Activated T-helper 1 cell treated with anti-CD3 and anti-CD28 coated beads, Interleukin-12 subunit alpha, Interleukin-12 subunit beta, Interleukin-2, Interleukin-4 antibody, amounts not matched to agents 30 ng/mL and 10 ng/mL and 1 ng/mL, durations not matched to agents 14 hours and 24 hours and 36 hours (primary cell): Measurements from ENCODE around the gene NTN3. TPM values are rescaled to one million over a fixed set of nuclear protein-coding genes. Genes with fewer than 3 reads are reported as not detected.
A peak's percentile ranks its signal among the peaks of the same experiment; 100 is the strongest.

Experiments used
- DNase-seq: peaks from one replicate; pipeline ENCODE4 v3.0.0; 2021; ENCODE audit warnings: low spot score
- H3K27ac Mint-ChIP-seq: one replicate; pipeline ENCODE4 v1.8.0; 2021; ENCODE audit warnings: mild to moderate bottlenecking, mixed read lengths
- H3K27me3 Mint-ChIP-seq: one replicate; pipeline ENCODE4 v1.8.0; 2022; ENCODE audit warnings: mild to moderate bottlenecking, moderate library complexity, mixed read lengths; ENCODE audit not compliant: insufficient read depth
- H3K36me3 Mint-ChIP-seq: one replicate; pipeline ENCODE4 v1.8.0; 2021; ENCODE audit warnings: low read depth, mixed read lengths
- H3K4me1 Mint-ChIP-seq: one replicate; pipeline ENCODE4 v1.8.0; 2021; ENCODE audit warnings: low read depth, mixed read lengths
- H3K4me3 Mint-ChIP-seq: one replicate; pipeline ENCODE4 v1.8.0; 2021; ENCODE audit warnings: mild to moderate bottlenecking, moderate library complexity, mixed read lengths
- H3K9me3 Mint-ChIP-seq: one replicate; pipeline ENCODE4 v1.8.0; 2021; ENCODE audit warnings: mixed read lengths
- intact Hi-C: fragments of 100-400 bp; cut with micrococcal nuclease; formaldehyde crosslinking; loops from one replicate; pipeline ENCODE4 v1.15.1; 2024
- total RNA-seq: library from RNA; stranded (reverse); gene quantifications from 2 replicates; pipeline ENCODE4 v1.2.3, GENCODE V29; 2022

Gene NTN3
- 0.10 TPM in 1 of 2 replicates, not detected in the other for total RNA-seq

- Mint-ChIP-seq H3K27me3 (peaks cover 27% of the 10 kb centered on the region), H3K27ac (no peak within 1 kb of the TSS), H3K4me3 (no peak within 1 kb of the TSS), H3K36me3 (no peaks in the 10 kb centered on the region), H3K9me3 (no peaks in the 10 kb centered on the region), H3K4me1 (peaks cover 4% of the 10 kb centered on the region)
- DNase-seq, result no peak
- intact Hi-C loops, result no loop called here
Observed at GRCh38 chr16:2471016-2471652, at the start of gene NTN3. Gene NTN3, plus strand, starts transcription at chr16:2471297. Its CDS starts 405 bp downstream, at chr16:2471702.

- H3K4me1 Mint-ChIP-seq, result no peaks in the 10 kb centered on the region
- no peaks in the 10 kb centered on the region for H3K36me3 Mint-ChIP-seq
- no peak overlapping the region for H3K27ac Mint-ChIP-seq
- no peaks in the 10 kb centered on the region for H3K9me3 Mint-ChIP-seq
- no peak for DNase-seq
- intact Hi-C loops, result loop anchor here (10.0 kb wide), 1 partner anchor 227 kb away; the partner anchor contains the start of gene CASKIN1
- peaks cover 13% of the 10 kb centered on the region for H3K27me3 Mint-ChIP-seq
- no peak overlapping the region for H3K4me3 Mint-ChIP-seq
Observed at GRCh38 chr16:2422123-2422867, 48.8 kb upstream of the NTN3 start.

DNA sequence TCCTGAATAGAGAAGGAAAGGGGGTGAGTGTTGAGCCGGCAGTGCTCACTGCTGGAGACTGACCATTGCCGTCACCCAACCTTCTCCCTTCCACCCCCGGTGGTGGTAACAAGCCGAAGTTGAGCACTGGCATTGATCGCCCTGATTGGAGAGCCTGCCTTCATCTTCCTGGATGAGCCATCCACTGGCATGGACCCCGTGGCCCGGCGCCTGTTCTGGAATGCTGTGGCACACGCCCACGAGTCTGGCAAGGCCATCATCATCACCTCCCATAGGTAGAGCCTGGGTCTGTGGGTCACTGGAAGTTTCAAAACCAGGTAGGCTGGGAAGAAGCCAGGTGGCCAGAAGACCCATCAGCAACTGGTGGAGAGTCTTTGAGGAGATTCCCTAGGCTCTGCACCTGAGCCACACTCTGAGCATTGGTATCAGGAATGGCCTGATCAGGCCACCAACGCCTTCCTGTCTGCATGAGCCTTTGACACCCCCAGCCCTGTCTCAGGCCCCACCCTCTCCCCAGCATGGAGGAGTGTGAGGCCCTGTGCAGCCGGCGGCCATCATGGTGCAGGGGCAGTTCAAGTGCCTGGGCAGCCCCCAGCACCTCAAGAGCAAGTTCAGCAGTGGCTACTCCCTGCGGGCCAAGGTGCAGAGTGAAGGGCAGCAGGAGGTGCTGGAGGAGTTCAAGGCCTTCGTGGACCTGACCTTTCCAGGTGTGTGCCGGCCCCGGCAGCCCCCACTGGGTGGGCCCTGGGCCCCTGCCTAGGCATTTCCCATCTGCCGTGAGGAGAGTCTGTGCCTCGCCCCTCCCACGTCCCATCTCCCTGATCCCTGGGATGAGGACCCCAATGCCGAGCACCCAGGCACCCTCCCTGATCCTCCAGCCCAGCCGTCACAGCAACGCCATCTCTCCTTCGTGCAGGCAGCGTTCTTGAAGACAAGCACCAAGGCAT lies 46.8 kb upstream of the NTN3 start:
- H3K36me3 Mint-ChIP-seq, result no peaks in the 10 kb centered on the region
- intact Hi-C loops, result loop anchor here (10.0 kb wide), 1 partner anchor 230 kb away; the partner anchor contains the start of gene CASKIN1
- H3K27ac Mint-ChIP-seq, result no peak overlapping the region
- peaks cover 13% of the 10 kb centered on the region for H3K4me1 Mint-ChIP-seq
- H3K9me3 Mint-ChIP-seq, result no peaks in the 10 kb centered on the region
- DNase-seq, result no peak
- peaks cover 10% of the 10 kb centered on the region for H3K27me3 Mint-ChIP-seq
- no peak overlapping the region for H3K4me3 Mint-ChIP-seq

DNA sequence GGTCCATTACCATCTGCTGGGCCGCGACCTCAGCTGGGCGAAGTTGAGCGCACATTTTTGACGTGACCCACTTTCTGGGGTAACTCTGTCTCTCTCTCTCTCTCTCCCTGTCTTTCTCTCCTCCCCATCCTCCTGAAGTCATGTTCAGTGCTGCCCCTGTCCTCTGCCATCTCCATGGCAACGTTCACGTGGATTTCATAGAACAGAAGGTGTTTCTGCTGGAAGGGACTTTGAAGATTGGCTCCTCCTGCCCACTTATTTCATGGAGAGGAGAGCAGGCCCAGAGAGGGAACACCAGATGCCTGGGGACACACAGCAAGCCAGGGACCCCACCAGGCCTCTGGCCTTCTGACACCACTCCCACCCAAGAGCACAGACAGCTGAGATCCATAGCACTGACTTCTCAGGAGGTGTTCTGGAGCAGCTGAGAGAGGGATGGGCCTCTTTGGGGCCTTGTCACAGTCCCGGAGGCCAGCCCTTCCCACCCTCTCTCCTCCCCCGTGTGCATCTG lies 46.0 kb upstream of the NTN3 start:
- H3K27ac Mint-ChIP-seq, result no peak overlapping the region
- no peaks in the 10 kb centered on the region for H3K9me3 Mint-ChIP-seq
- H3K27me3 Mint-ChIP-seq, result peaks cover 8% of the 10 kb centered on the region
- no peak for DNase-seq
- H3K4me3 Mint-ChIP-seq, result no peak overlapping the region
- intact Hi-C loops, result loop anchor here (10.0 kb wide), 1 partner anchor 230 kb away; the partner anchor contains the start of gene CASKIN1
- peaks cover 2% of the 10 kb centered on the region for H3K36me3 Mint-ChIP-seq
- H3K4me1 Mint-ChIP-seq, result peaks cover 17% of the 10 kb centered on the region

DNA sequence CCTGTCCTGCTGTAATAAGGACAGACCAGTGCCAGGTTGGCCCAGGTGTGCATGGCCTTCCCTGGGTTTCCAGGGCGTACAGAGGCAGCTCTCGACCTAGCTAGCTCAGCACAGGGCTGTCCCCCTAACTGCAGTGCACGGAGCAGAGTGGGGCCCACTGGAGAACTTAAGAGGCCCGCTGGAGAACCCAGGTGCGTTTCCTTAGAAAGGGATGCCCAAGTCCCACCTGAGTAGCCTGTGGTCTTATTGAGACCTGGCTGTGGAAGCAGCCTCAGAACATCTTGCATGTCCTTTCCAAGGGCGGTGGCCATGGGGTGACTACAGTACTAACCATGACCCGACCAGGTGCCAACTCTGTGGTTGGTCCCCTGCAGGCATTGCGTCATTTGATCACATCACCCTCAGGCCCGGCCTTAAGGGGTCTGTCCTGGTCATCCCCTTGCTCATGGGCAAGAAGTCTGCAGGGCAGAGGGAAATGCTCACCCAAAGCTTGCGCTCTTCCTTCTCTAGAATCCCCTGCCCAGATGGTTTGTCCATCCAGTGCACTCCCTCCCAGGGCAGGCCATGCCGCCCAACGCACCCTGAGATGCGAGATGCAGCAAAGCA lies 45.2 kb upstream of the NTN3 start:
- no peak for DNase-seq
- Mint-ChIP-seq H3K4me3 (no peak overlapping the region), H3K4me1 (peaks cover 26% of the 10 kb centered on the region), H3K9me3 (no peaks in the 10 kb centered on the region), H3K36me3 (peaks cover 8% of the 10 kb centered on the region), H3K27ac (no peak overlapping the region), H3K27me3 (peaks cover 1% of the 10 kb centered on the region)
- intact Hi-C loops, result loop anchor here (10.0 kb wide), 1 partner anchor 231 kb away; the partner anchor contains the start of gene CASKIN1

GRCh38 chr16:2426941-2427361 lies 44.1 kb upstream of the NTN3 start:
- Mint-ChIP-seq H3K27me3 (no peaks in the 10 kb centered on the region), H3K9me3 (no peaks in the 10 kb centered on the region), H3K4me3 (peak overlapping the region; percentile 83), H3K27ac (no peak overlapping the region), H3K4me1 (peaks cover 27% of the 10 kb centered on the region), H3K36me3 (peaks cover 13% of the 10 kb centered on the region)
- intact Hi-C loops, result loop anchor here (10.0 kb wide), 1 partner anchor 232 kb away; the partner anchor contains the start of gene CASKIN1
- no peak for DNase-seq

GRCh38 chr16:2427526-2427925 lies 43.6 kb upstream of the NTN3 start:
- peak overlapping the region; percentile 83 for H3K4me3 Mint-ChIP-seq
- peaks cover 14% of the 10 kb centered on the region for H3K36me3 Mint-ChIP-seq
- H3K27me3 Mint-ChIP-seq, result no peaks in the 10 kb centered on the region
- intact Hi-C loops, result loop anchor here (10.0 kb wide), 1 partner anchor 233 kb away; the partner anchor contains the start of gene CASKIN1
- peak overlapping the region; percentile 45 for H3K27ac Mint-ChIP-seq
- H3K4me1 Mint-ChIP-seq, result peaks cover 27% of the 10 kb centered on the region
- DNase-seq, result no peak
- H3K9me3 Mint-ChIP-seq, result no peaks in the 10 kb centered on the region

DNA sequence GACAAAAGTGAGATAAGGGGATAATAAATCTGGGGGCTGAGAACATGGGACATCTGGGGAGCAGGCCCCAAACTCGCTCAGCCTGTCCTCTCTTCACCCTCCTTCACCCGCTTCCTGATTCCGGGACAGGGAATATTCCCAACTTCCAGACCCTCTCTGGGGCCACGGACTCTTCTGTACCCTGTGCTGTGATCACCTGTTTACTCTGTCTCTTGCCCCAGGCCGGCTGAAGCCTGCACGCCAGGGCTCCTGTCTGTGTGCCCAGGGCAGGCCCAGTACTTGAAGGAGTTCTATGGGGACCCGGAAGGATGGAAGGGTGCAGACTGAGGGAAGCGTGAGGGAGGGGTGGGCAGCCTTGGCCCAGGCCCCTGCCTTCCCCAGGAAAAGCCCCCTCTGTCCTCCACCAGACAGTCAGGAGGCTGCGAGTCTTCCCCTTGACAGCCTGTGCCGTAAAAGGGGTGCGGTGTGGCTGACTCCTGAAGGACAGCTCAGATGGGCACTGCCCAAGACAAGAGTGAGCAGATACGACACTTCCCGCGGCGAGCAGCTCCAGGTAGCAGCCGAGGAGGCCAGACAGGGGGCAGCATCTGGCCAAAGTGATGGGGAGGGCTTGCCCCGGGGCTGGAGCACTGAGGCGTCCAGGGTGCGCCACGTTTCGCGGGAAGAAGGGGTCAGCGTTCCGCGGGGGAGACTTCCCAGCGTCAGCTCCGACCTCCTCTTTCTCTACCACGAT lies 42.9 kb upstream of the NTN3 start:
- peaks cover 19% of the 10 kb centered on the region for H3K36me3 Mint-ChIP-seq
- no peaks in the 10 kb centered on the region for H3K9me3 Mint-ChIP-seq
- H3K27ac Mint-ChIP-seq, result peak overlapping the region; percentile 49
- peak overlapping the region; percentile 83 for H3K4me3 Mint-ChIP-seq
- no peak for DNase-seq
- peaks cover 27% of the 10 kb centered on the region for H3K4me1 Mint-ChIP-seq
- intact Hi-C loops, result loop anchor here (2.0 to 10.0 kb wide), 3 partner anchors 33 to 233 kb away; partner anchors contain the start of genes ABCA3, CASKIN1 and TEDC2
- H3K27me3 Mint-ChIP-seq, result no peaks in the 10 kb centered on the region

- peak overlapping the region; percentile 49 for H3K27ac Mint-ChIP-seq
- intact Hi-C loops, result loop anchor here (1.0 to 10.0 kb wide), 8 partner anchors 32 to 273 kb away; partner anchors contain the start of genes ABCA3, CASKIN1, ECI1 and RNPS1
- DNase-seq, result no peak
- no peaks in the 10 kb centered on the region for H3K9me3 Mint-ChIP-seq
- peaks cover 27% of the 10 kb centered on the region for H3K4me1 Mint-ChIP-seq
- peaks cover 22% of the 10 kb centered on the region for H3K36me3 Mint-ChIP-seq
- H3K27me3 Mint-ChIP-seq, result no peaks in the 10 kb centered on the region
- peak overlapping the region; percentile 83 for H3K4me3 Mint-ChIP-seq
Observed at GRCh38 chr16:2428784-2429033, 42.4 kb upstream of the NTN3 start.

GRCh38 chr16:2429034-2429770 lies 41.9 kb upstream of the NTN3 start, which contains the start of gene CCNF:
Gene CCNF, plus strand, starts transcription at chr16:2429447. Its CDS starts 35 bp downstream, at chr16:2429482.
- Mint-ChIP-seq H3K27ac (peak within 1 kb of the TSS; percentile 88), H3K9me3 (no peaks in the 10 kb centered on the region), H3K27me3 (no peaks in the 10 kb centered on the region), H3K4me3 (peak within 1 kb of the TSS; percentile 99), H3K4me1 (peaks cover 27% of the 10 kb centered on the region), H3K36me3 (peaks cover 23% of the 10 kb centered on the region)
- peak; percentile 95 for DNase-seq
- intact Hi-C loops, result loop anchor here (1.0 to 10.0 kb wide), 8 partner anchors 32 to 274 kb away; partner anchors contain the start of genes ABCA3, CASKIN1, ECI1 and RNPS1
